Measurements from ENCODE around the gene WDR54. TPM values are rescaled to one million over a fixed set of nuclear protein-coding genes. Genes with fewer than 3 reads are reported as not detected.

WDR54 gene
- total and polyA plus RNA-seq, 2 donors (not counting 3 experiments of a cell fraction or from before 2014, with no cell fraction given) = 21.7 to 46.3 TPM

DNA sequence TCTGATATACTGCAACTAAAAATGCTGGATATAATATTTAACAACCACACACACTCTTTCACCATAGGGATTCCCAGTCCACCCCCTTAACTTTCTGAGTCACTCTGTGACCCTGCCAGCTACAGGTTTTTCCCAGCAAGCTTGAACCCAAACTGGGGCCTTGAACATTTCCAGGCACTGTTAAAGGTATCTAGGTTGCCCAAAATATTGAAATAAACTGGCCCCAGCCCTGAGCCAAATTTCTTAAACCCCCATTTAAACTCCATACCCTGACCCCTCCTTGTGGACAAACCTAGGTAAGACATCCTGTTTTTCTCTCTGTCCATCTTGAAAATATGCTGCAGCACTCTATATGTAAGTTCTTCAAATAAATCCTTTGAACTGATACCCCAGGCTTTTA, 21.7 kb upstream of the WDR54 start:
- Histone ChIP-seq H3K27ac (ENCODE audit: insufficient read depth, low read depth, low read length) (no peak overlapping the region), H3K79me2 (ENCODE audit: control insufficient read depth, insufficient read depth, low read length) (no peaks in the 10 kb centered on the region), H3K27me3 (ENCODE audit: control insufficient read depth in 2 of 2, insufficient read depth in 2 of 2, low read length in 2 of 2) (peaks cover 0 to 2% of the 10 kb centered on the region in 2 experiments), H3K9me3 (replicated peaks; ENCODE audit: control insufficient read depth, insufficient read depth, low read length) (no peaks in the 10 kb centered on the region), H3K9ac (replicated peaks; ENCODE audit: extremely low read depth, insufficient read depth, low read length) (no peak overlapping the region), H2AFZ (ENCODE audit: low read depth, low read length) (no peak overlapping the region), H4K20me1 (replicated peaks; ENCODE audit: control insufficient read depth, extremely low read depth, insufficient read depth, low read length) (no peaks in the 10 kb centered on the region), H3K4me2 (ENCODE audit: insufficient read depth, low read length) (no peak overlapping the region), H3K4me3 (replicated peaks in 1 of 3; ENCODE audit: insufficient read depth in 1 of 3, low read depth in 1 of 3, low read length in 3 of 3) (no peak overlapping the region), H3K4me1 (ENCODE audit: control insufficient read depth, extremely low read depth, insufficient read depth, low read length) (no peaks in the 10 kb centered on the region), H3K9me1 (replicated peaks; ENCODE audit: control insufficient read depth, extremely low read depth, insufficient read depth, low read length) (no peaks in the 10 kb centered on the region), H3K36me3 (ENCODE audit: control insufficient read depth in 2 of 2, extremely low read depth in 1 of 2, insufficient read depth in 2 of 2, low read length in 2 of 2) (no peaks in the 10 kb centered on the region)
- TF ChIP-seq EZH2 (IDR thresholded peaks at IDR 0.05; ENCODE audit: borderline replicate concordance, low read depth, low read length, severe bottlenecking) (no peak), FOS (IDR thresholded peaks at IDR 0.05; ENCODE audit: borderline replicate concordance, insufficient read depth, low read length) (no peak)
- TF ChIP-seq, protein P1, sequence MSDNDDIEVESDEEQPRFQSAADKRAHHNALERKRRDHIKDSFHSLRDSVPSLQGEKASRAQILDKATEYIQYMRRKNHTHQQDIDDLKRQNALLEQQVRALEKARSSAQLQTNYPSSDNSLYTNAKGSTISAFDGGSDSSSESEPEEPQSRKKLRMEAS (IDR thresholded peaks at IDR 0.05; ENCODE audit: insufficient read depth, insufficient read length) = no peak
- TF ChIP-seq, protein P2, sequence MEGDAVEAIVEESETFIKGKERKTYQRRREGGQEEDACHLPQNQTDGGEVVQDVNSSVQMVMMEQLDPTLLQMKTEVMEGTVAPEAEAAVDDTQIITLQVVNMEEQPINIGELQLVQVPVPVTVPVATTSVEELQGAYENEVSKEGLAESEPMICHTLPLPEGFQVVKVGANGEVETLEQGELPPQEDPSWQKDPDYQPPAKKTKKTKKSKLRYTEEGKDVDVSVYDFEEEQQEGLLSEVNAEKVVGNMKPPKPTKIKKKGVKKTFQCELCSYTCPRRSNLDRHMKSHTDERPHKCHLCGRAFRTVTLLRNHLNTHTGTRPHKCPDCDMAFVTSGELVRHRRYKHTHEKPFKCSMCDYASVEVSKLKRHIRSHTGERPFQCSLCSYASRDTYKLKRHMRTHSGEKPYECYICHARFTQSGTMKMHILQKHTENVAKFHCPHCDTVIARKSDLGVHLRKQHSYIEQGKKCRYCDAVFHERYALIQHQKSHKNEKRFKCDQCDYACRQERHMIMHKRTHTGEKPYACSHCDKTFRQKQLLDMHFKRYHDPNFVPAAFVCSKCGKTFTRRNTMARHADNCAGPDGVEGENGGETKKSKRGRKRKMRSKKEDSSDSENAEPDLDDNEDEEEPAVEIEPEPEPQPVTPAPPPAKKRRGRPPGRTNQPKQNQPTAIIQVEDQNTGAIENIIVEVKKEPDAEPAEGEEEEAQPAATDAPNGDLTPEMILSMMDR (IDR thresholded peaks at IDR 0.05; ENCODE audit: extremely low read depth in 1 of 2, insufficient read depth in 1 of 2, low read depth in 1 of 2, low read length in 2 of 2) = peak; percentile 42 to 53
- FAIRE-seq = peak; percentile 4
- intact Hi-C loops (cut with micrococcal nuclease) (loop anchor here (1.0 to 10.0 kb wide), 3 partner anchors 16 to 575 kb away; partner anchors contain the start of gene STAMBP), dilution Hi-C loops (cut with MboI; ENCODE audit: extremely low pct_ligation_motif_present, low sequenced_read_pairs) (no loop called here)
- no TSS peak for BruUV-seq (replicated peaks)
- ChIA-PET CTCF (interaction anchor here (1.0 to 3.0 kb wide), 5 partner anchors 8 to 573 kb away, joined by 3 to 22 read pairs (median 3); no protein-coding TSS in a partner anchor), POLR2A (no interaction called here)
- peak; percentile 41 for DNase-seq (ENCODE audit: low read depth, low spot score)

DNA sequence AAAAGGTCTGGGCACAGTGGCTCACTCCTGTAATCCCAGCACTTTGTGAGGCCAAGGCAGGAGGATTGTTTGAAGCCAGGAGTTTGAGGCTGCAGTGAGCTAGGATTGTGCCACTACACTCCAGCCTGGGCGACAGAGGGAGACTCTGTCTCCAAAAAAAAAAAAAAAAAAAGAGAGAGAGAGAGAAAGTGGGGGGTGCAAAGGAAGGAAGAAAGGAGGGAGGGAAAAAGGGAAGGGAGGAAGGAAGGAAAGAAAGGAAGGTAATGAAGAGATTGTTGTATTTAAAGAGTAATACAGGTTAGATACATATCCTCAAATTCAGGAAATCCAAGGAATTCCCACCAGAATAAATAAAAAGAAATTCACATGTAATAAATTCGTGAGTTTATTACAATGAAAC, 19.6 kb upstream of the WDR54 start:
- FAIRE-seq (no peak), DNase-seq (ENCODE audit: low read depth, low spot score) (no peak)
- Histone ChIP-seq H4K20me1 (replicated peaks; ENCODE audit: control insufficient read depth, extremely low read depth, insufficient read depth, low read length) (no peaks in the 10 kb centered on the region), H3K27me3 (ENCODE audit: control insufficient read depth in 2 of 2, insufficient read depth in 2 of 2, low read length in 2 of 2) (peaks cover 3 to 8% of the 10 kb centered on the region in 2 experiments), H3K4me1 (ENCODE audit: control insufficient read depth, extremely low read depth, insufficient read depth, low read length) (no peaks in the 10 kb centered on the region), H3K27ac (ENCODE audit: insufficient read depth, low read depth, low read length) (no peak overlapping the region), H2AFZ (ENCODE audit: low read depth, low read length) (no peak overlapping the region), H3K9me3 (replicated peaks; ENCODE audit: control insufficient read depth, insufficient read depth, low read length) (no peaks in the 10 kb centered on the region), H3K36me3 (ENCODE audit: control insufficient read depth in 2 of 2, extremely low read depth in 1 of 2, insufficient read depth in 2 of 2, low read length in 2 of 2) (no peaks in the 10 kb centered on the region), H3K79me2 (ENCODE audit: control insufficient read depth, insufficient read depth, low read length) (no peaks in the 10 kb centered on the region), H3K9ac (replicated peaks; ENCODE audit: extremely low read depth, insufficient read depth, low read length) (no peak overlapping the region), H3K9me1 (replicated peaks; ENCODE audit: control insufficient read depth, extremely low read depth, insufficient read depth, low read length) (no peaks in the 10 kb centered on the region), H3K4me3 (replicated peaks in 1 of 3; ENCODE audit: insufficient read depth in 1 of 3, low read depth in 1 of 3, low read length in 3 of 3) (no peak overlapping the region), H3K4me2 (ENCODE audit: insufficient read depth, low read length) (no peak overlapping the region)
- TF ChIP-seq POLR2A (IDR thresholded peaks at IDR 0.05; ENCODE audit: low read depth, low read length) = no peak
- no peak for TF ChIP-seq MYC (IDR thresholded peaks at IDR 0.05; ENCODE audit: low read depth, low read length)
- no peak for TF ChIP-seq EZH2 (IDR thresholded peaks at IDR 0.05; ENCODE audit: borderline replicate concordance, low read depth, low read length, severe bottlenecking)
- TF ChIP-seq, protein P2 (IDR thresholded peaks at IDR 0.05; ENCODE audit: extremely low read depth in 1 of 2, insufficient read depth in 1 of 2, low read depth in 1 of 2, low read length in 2 of 2) = no peak
- no peak for TF ChIP-seq JUN (IDR thresholded peaks at IDR 0.05; ENCODE audit: borderline replicate concordance, insufficient read depth, insufficient read length, low read depth)
- TF ChIP-seq FOS (IDR thresholded peaks at IDR 0.05; ENCODE audit: borderline replicate concordance, insufficient read depth, low read length) = no peak
- no TSS peak for BruUV-seq (replicated peaks)
- POLR2A ChIA-PET = no interaction called here
- CTCF ChIA-PET = interaction anchor here (0.9 to 3.0 kb wide), 8 partner anchors 11 to 578 kb away, joined by 3 to 22 read pairs (median 4); partner anchors contain the start of genes CCDC142 and TTC31
- intact Hi-C loops (cut with micrococcal nuclease) = loop anchor here (2.0 kb wide), 1 partner anchor 151 kb away; no protein-coding TSS in a partner anchor
- dilution Hi-C loops (cut with MboI; ENCODE audit: extremely low pct_ligation_motif_present, low sequenced_read_pairs) = no loop called here
